ENCODE data around the gene CTNND1. TPM values are rescaled to one million over a fixed set of nuclear protein-coding genes. Genes with fewer than 3 reads are reported as not detected.

CTNND1 gene
- total and polyA plus RNA-seq, 2 of the 8 experiments (the other 6 are each of a cell fraction or from before 2014, with no cell fraction given): 91.9 to 164 TPM

DNA sequence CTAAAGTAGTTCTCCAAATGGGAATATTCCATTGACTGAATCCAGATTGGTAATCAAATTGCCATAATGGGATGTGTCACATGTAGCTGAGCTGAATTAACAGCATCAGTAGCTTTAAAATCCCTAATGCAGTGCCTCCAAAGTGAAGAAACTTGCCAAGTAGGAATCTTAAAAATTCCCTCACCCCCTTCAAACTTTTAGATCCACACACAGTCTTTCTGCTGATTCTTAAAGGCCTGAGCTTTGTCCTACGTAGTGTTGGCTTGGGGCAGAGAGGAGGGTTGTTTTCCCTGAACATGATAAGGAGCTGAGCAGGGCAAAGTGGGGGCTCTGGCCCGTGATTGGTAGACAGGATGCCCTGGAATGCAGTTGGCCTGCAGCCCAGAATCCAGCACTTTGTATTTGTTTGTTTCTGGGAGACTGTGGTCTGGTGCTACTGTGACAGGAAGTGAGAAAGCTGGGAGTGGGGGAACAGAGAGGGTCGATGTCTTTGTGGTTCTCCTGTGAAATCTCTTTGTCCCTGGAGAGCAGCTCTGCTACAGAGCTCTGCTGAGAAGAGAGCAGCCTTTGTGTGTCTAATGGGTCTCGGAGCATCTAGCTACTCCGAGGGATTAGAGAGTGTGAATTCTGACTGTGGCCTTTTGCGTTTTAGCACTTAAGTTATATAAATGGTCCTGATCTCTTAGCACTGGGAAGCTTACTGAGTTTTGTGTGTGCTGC, 16.9 kb downstream of the CTNND1 start (continued):
- TF ChIP-seq MAX (IDR thresholded peaks at IDR 0.05) (no peak), SIRT6 (IDR thresholded peaks at IDR 0.05; ENCODE audit: low read length) (no peak), BRCA1 (IDR thresholded peaks at IDR 0.05; ENCODE audit: low read depth, low read length) (no peak), EP300 (IDR thresholded peaks at IDR 0.05; ENCODE audit: borderline replicate concordance in 1 of 2, low read depth in 2 of 2, low read length in 2 of 2) (0 out of 3 replicates have a peak, but pooled peaks of 1 of the 2 experiments have one; percentile 19), POLR2A (IDR thresholded peaks at IDR 0.05; ENCODE audit: control extremely low read depth in 1 of 2, low read depth in 2 of 2, low read length in 2 of 2) (peak; percentile 83 to 91), CBX5 (IDR thresholded peaks at IDR 0.05; ENCODE audit: low read depth, low read length) (no peak), CHD7 (IDR thresholded peaks at IDR 0.05; ENCODE audit: insufficient replicate concordance, low read length) (no peak), TBP (IDR thresholded peaks at IDR 0.05; ENCODE audit: low read depth, low read length) (peak; percentile 90), RNF2 (IDR thresholded peaks at IDR 0.05; ENCODE audit: borderline replicate concordance, low read depth, low read length, missing control alignments, poor library complexity, severe bottlenecking) (no peak), CHD2 (IDR thresholded peaks at IDR 0.05; ENCODE audit: low read length) (no peak), CREB1 (IDR thresholded peaks at IDR 0.05) (no peak)
